ENCODE results near the gene PTPN1. TPM values are rescaled to one million over a fixed set of nuclear protein-coding genes. Genes with fewer than 3 reads are reported as not detected.
"Not testable (repeated sequence)": the region's sequence is repeated elsewhere in the genome, so short reads cannot be mapped to it uniquely, and the experiment has no call there.

PTPN1 gene
- total RNA-seq, 4 donors from 2014 or later: 21.8 to 46.8 (median 44.4) TPM

DNA sequence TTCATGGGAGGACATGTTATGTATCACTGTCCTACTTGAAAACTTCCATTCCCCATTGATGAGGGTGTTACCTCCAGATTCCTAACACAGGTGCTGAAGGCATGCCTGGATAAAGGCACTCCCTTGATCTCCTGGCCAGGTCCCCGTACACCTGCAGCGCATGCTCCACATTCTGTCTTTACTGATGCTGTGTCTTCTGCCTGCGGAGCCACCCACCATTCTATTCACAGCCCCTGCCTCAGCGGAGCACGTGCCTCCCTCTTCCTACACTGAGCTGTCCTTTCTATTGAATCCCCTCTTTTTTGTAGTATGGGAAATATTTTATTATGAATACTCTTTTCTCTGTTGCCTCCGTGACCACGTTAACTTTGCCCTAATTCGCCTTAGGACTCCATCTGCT lies 25.0 kb downstream of the PTPN1 start:
- H3K4me3 ChIP-seq: no peak overlapping the region
- DNase-seq (no peak), ATAC-seq (no peak)
- in situ Hi-C loops (cut with MboI; ENCODE audit: low sequenced_read_pairs in 4 of 4) (no loop called here), intact Hi-C loops (cut with DNase I; ENCODE audit: low total_unique reads) (no loop called here)
- H3K27ac ChIP-seq: peak overlapping the region in 1 of 4 donors; percentile 19
- H3K36me3 ChIP-seq: no peaks in the 10 kb centered on the region
- TF ChIP-seq, protein P1, sequence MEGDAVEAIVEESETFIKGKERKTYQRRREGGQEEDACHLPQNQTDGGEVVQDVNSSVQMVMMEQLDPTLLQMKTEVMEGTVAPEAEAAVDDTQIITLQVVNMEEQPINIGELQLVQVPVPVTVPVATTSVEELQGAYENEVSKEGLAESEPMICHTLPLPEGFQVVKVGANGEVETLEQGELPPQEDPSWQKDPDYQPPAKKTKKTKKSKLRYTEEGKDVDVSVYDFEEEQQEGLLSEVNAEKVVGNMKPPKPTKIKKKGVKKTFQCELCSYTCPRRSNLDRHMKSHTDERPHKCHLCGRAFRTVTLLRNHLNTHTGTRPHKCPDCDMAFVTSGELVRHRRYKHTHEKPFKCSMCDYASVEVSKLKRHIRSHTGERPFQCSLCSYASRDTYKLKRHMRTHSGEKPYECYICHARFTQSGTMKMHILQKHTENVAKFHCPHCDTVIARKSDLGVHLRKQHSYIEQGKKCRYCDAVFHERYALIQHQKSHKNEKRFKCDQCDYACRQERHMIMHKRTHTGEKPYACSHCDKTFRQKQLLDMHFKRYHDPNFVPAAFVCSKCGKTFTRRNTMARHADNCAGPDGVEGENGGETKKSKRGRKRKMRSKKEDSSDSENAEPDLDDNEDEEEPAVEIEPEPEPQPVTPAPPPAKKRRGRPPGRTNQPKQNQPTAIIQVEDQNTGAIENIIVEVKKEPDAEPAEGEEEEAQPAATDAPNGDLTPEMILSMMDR (IDR thresholded peaks at IDR 0.05 in 4 of 5, conservative IDR thresholded peaks at IDR 0.05 in 1 of 5): no peak
- no peak for TF ChIP-seq POLR2A (IDR thresholded peaks at IDR 0.05)
- no peaks in the 10 kb centered on the region for H3K27me3 ChIP-seq
- H3K9me3 ChIP-seq: no peaks in the 10 kb centered on the region
- H3K4me1 ChIP-seq: peaks cover 49 to 50% of the 10 kb centered on the region in 2 donors

DNA sequence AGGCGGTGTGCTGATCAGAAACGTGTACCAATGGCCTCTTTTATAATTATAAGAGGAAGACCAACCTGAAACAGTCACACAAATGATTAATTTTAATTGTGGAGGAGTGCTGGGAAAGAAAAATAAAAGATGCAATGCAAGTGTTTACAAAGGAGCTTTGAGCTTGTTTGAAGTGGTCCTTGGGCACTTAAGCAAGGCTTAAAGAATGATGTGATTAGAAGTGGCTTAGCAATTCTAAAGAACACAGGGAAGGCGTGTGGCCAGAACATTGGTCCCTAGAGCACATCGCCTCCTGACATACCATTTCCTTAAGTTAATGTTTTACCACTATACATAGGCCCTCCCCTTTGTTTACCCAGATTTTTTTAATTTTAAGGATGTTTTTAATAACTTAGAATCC lies 26.1 kb downstream of the PTPN1 start:
- no peak for DNase-seq
- Histone ChIP-seq H3K36me3 (no peaks in the 10 kb centered on the region), H3K4me1 (peaks cover 55 to 61% of the 10 kb centered on the region in 2 donors), H3K27me3 (no peaks in the 10 kb centered on the region), H3K27ac (no peak overlapping the region), H3K9me3 (no peaks in the 10 kb centered on the region), H3K4me3 (no peak overlapping the region)
- in situ Hi-C loops (cut with MboI; ENCODE audit: low sequenced_read_pairs in 4 of 4): no loop called here
- TF ChIP-seq, protein P1 (IDR thresholded peaks at IDR 0.05 in 4 of 5, conservative IDR thresholded peaks at IDR 0.05 in 1 of 5): no peak
- TF ChIP-seq POLR2A (IDR thresholded peaks at IDR 0.05): no peak
- no peak for ATAC-seq
- intact Hi-C loops (cut with DNase I; ENCODE audit: low total_unique reads): no loop called here

DNA sequence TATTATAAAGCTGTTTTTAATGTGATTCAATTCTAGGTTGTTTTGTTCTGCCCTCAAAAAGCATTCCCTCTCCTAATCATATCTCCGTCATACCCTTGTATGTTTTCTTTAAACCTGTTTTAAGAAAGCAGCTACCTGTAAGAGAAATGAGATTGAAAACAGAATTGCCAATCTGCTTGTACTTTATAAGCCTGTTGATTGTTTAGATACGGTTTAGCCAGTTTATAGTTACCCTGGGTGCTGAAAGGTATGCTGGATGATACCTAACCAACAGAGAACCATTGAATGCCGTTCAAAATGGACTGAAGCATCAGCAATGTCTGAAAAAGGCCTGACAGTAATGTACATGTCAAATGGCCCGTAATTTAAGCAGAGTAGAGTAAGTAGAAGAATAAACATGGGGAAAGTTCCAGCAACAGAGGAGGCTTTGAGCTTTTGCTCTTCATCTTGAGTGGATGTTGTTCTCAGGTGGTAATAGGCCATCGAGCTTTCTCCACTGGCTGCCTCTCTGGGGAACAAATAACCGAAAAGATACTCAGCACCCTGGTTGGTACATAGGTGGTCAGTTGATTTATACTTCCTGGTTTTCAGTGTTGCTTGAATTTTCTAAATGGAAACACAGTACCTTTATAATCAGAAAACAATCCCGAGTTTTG lies 27.5 kb downstream of the PTPN1 start:
- Histone ChIP-seq H3K9me3 (no peaks in the 10 kb centered on the region), H3K4me3 (no peak overlapping the region), H3K36me3 (no peaks in the 10 kb centered on the region), H3K4me1 (peaks cover 51 to 61% of the 10 kb centered on the region in 2 donors), H3K27ac (no peak overlapping the region), H3K27me3 (no peaks in the 10 kb centered on the region)
- no peak for ATAC-seq
- in situ Hi-C loops (cut with MboI; ENCODE audit: low sequenced_read_pairs in 4 of 4) (no loop called here), intact Hi-C loops (cut with DNase I; ENCODE audit: low total_unique reads) (no loop called here)
- no peak for TF ChIP-seq POLR2A (IDR thresholded peaks at IDR 0.05)
- DNase-seq: no peak

DNA sequence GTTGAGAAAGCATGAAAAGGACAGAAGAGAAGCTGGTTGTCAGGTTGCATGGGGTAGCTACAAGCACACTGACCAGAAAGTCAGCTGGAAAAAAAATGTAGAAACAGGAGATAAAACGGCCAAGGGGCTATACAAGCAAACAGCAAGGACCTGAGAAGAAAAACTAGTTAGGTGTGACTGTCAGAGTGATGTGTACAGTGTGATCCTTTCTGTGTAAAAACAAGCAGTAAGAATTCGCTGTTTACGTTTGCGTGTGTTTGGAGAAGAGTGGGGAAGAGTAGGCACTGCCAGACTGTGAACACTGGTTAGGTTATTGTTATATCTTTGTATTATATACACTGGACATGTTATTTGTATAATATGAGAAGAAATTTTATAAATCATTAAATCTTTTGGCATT lies 28.1 kb downstream of the PTPN1 start:
- Histone ChIP-seq H3K36me3 (no peaks in the 10 kb centered on the region), H3K9me3 (no peaks in the 10 kb centered on the region), H3K4me1 (peaks cover 47 to 64% of the 10 kb centered on the region in 2 donors), H3K27me3 (no peaks in the 10 kb centered on the region), H3K4me3 (no peak overlapping the region), H3K27ac (no peak overlapping the region)
- TF ChIP-seq POLR2A (IDR thresholded peaks at IDR 0.05): no peak
- TF ChIP-seq, protein P1 (IDR thresholded peaks at IDR 0.05 in 4 of 5, conservative IDR thresholded peaks at IDR 0.05 in 1 of 5): no peak
- intact Hi-C loops (cut with DNase I; ENCODE audit: low total_unique reads) (no loop called here), in situ Hi-C loops (cut with MboI; ENCODE audit: low sequenced_read_pairs in 4 of 4) (no loop called here)
- ATAC-seq (no peak), DNase-seq (no peak)

DNA sequence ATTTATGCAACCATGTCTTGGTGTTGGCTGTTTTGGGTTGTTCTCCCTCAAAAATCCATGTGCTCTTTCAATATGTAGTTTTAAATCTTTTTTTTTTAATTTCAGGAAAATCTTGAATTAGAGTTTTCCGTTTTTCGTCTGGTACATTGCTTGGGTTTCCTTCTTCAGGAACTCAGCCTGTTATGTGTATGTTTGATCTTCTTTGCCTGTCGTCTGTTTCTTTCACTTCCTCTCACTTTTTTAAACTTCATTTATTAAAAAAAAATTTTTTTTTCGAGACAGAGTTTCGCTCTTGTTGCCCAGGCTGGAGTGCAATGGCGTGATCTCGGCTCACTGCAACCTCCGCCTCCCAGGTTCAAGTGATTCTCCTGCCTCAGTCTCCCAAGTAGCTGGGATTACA lies 29.6 kb downstream of the PTPN1 start:
- H3K4me3 ChIP-seq; H3K36me3 ChIP-seq; in situ Hi-C loops (cut with MboI; ENCODE audit: low sequenced_read_pairs in 4 of 4); H3K27ac ChIP-seq; H3K9me3 ChIP-seq; intact Hi-C loops (cut with DNase I; ENCODE audit: low total_unique reads); DNase-seq; ATAC-seq; H3K27me3 ChIP-seq: not testable (repeated sequence)
- H3K4me1 ChIP-seq: peaks cover 38 to 54% of the 10 kb centered on the region in 2 donors

All from gastrocnemius medialis (tissue), 4 donors.